ENCODE results near the gene TBC1D21. TPM values are rescaled to one million over a fixed set of nuclear protein-coding genes. Genes with fewer than 3 reads are reported as not detected.

The TBC1D21 gene
- polyA plus RNA-seq, 1 donor from 2014 or later, result not detected

- H3K4me3 ChIP-seq (ENCODE audit: low read length), result no peak overlapping the region
Measured at GRCh38 chr15:73928971-73929627, 55.7 kb downstream of the TBC1D21 start.

DNA sequence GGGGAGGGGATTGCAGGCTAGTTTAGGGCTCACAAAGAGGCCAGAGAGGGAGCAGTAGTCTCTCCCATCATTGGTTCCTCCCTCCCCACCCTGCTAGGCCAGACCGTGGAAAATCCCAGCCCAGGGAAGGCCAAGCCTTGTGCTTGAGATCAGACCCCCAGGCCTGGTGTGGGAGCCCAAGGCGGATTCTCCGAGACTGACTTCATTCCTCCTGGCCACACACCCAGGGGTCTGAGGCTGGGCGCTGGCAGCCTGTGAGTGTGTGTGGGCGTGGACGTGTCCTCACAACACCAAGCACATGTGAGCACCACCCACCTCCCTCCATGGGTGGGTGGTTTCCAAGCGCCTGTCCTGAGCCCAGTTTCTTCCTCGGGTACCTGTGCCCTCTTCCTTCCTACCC is 57.0 kb downstream of the TBC1D21 start:
- Histone ChIP-seq H2AFZ (ENCODE audit: low read depth, low read length) (no peak overlapping the region), H3K4me2 (ENCODE audit: low read length) (no peak overlapping the region), H4K20me1 (ENCODE audit: insufficient read depth) (no peaks in the 10 kb centered on the region), H3K9me3 (ENCODE audit: low read length) (no peaks in the 10 kb centered on the region), H3K9me2 (ENCODE audit: insufficient read depth, low read length) (no peaks in the 10 kb centered on the region), H3K79me2 (replicated peaks; ENCODE audit: insufficient read depth, low read length) (no peaks in the 10 kb centered on the region), H3K4me3 (ENCODE audit: low read length) (no peak overlapping the region), H3K9ac (ENCODE audit: low read length) (no peak overlapping the region), H3K27ac (ENCODE audit: low read length) (no peak overlapping the region), H3K36me3 (ENCODE audit: insufficient read depth, low read length) (no peaks in the 10 kb centered on the region), H3F3A (ENCODE audit: insufficient read depth, low read length, poor library complexity, severe bottlenecking) (no peaks in the 10 kb centered on the region), H3K27me3 (ENCODE audit: insufficient read depth, low read depth, low read length) (peaks cover 29% of the 10 kb centered on the region)
- TF ChIP-seq EP300 (conservative IDR thresholded peaks at IDR 0.05; ENCODE audit: poor library complexity, severe bottlenecking) (no peak), EZH2 (IDR thresholded peaks at IDR 0.05; ENCODE audit: borderline replicate concordance, insufficient read depth, low read length, poor library complexity, severe bottlenecking) (no peak), POLR2AphosphoS5 (IDR thresholded peaks at IDR 0.05) (no peak), MXI1 (conservative IDR thresholded peaks at IDR 0.05; ENCODE audit: poor library complexity, severe bottlenecking) (no peak), RAD21 (conservative IDR thresholded peaks at IDR 0.05) (no peak), SMC3 (conservative IDR thresholded peaks at IDR 0.05; ENCODE audit: poor library complexity) (no peak), TAF1 (IDR thresholded peaks at IDR 0.05; ENCODE audit: low read depth) (no peak)
- TF ChIP-seq, protein P1, sequence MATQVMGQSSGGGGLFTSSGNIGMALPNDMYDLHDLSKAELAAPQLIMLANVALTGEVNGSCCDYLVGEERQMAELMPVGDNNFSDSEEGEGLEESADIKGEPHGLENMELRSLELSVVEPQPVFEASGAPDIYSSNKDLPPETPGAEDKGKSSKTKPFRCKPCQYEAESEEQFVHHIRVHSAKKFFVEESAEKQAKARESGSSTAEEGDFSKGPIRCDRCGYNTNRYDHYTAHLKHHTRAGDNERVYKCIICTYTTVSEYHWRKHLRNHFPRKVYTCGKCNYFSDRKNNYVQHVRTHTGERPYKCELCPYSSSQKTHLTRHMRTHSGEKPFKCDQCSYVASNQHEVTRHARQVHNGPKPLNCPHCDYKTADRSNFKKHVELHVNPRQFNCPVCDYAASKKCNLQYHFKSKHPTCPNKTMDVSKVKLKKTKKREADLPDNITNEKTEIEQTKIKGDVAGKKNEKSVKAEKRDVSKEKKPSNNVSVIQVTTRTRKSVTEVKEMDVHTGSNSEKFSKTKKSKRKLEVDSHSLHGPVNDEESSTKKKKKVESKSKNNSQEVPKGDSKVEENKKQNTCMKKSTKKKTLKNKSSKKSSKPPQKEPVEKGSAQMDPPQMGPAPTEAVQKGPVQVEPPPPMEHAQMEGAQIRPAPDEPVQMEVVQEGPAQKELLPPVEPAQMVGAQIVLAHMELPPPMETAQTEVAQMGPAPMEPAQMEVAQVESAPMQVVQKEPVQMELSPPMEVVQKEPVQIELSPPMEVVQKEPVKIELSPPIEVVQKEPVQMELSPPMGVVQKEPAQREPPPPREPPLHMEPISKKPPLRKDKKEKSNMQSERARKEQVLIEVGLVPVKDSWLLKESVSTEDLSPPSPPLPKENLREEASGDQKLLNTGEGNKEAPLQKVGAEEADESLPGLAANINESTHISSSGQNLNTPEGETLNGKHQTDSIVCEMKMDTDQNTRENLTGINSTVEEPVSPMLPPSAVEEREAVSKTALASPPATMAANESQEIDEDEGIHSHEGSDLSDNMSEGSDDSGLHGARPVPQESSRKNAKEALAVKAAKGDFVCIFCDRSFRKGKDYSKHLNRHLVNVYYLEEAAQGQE (IDR thresholded peaks at IDR 0.05; ENCODE audit: borderline replicate concordance), result no peak
- TF ChIP-seq, protein P2, sequence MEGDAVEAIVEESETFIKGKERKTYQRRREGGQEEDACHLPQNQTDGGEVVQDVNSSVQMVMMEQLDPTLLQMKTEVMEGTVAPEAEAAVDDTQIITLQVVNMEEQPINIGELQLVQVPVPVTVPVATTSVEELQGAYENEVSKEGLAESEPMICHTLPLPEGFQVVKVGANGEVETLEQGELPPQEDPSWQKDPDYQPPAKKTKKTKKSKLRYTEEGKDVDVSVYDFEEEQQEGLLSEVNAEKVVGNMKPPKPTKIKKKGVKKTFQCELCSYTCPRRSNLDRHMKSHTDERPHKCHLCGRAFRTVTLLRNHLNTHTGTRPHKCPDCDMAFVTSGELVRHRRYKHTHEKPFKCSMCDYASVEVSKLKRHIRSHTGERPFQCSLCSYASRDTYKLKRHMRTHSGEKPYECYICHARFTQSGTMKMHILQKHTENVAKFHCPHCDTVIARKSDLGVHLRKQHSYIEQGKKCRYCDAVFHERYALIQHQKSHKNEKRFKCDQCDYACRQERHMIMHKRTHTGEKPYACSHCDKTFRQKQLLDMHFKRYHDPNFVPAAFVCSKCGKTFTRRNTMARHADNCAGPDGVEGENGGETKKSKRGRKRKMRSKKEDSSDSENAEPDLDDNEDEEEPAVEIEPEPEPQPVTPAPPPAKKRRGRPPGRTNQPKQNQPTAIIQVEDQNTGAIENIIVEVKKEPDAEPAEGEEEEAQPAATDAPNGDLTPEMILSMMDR (IDR thresholded peaks at IDR 0.05; ENCODE audit: poor library complexity, severe bottlenecking), result no peak

More at GRCh38 chr15:73928971-73929627, 55.7 kb downstream of the TBC1D21 start:
- no peak overlapping the region for H3K4me2 ChIP-seq (ENCODE audit: low read length)
- no peak overlapping the region for H2AFZ ChIP-seq (ENCODE audit: low read depth, low read length)
- H3K27me3 ChIP-seq (ENCODE audit: insufficient read depth, low read depth, low read length), result peaks cover 29% of the 10 kb centered on the region
- H3K9ac ChIP-seq (ENCODE audit: low read length), result no peak overlapping the region
- no peaks in the 10 kb centered on the region for H3K79me2 ChIP-seq (replicated peaks; ENCODE audit: insufficient read depth, low read length)
- no peak for TF ChIP-seq EP300 (conservative IDR thresholded peaks at IDR 0.05; ENCODE audit: poor library complexity, severe bottlenecking)
- TF ChIP-seq, protein P1 (IDR thresholded peaks at IDR 0.05; ENCODE audit: borderline replicate concordance), result no peak
- TF ChIP-seq EZH2 (IDR thresholded peaks at IDR 0.05; ENCODE audit: borderline replicate concordance, insufficient read depth, low read length, poor library complexity, severe bottlenecking), result no peak
- TF ChIP-seq MXI1 (conservative IDR thresholded peaks at IDR 0.05; ENCODE audit: poor library complexity, severe bottlenecking), result no peak
- TF ChIP-seq RAD21 (conservative IDR thresholded peaks at IDR 0.05), result no peak
- TF ChIP-seq SMC3 (conservative IDR thresholded peaks at IDR 0.05; ENCODE audit: poor library complexity), result no peak
- TF ChIP-seq POLR2AphosphoS5 (IDR thresholded peaks at IDR 0.05), result no peak
- no peak for TF ChIP-seq TAF1 (IDR thresholded peaks at IDR 0.05; ENCODE audit: low read depth)
- TF ChIP-seq, protein P2 (IDR thresholded peaks at IDR 0.05; ENCODE audit: poor library complexity, severe bottlenecking), result no peak
- no peak overlapping the region for H3K27ac ChIP-seq (ENCODE audit: low read length)
- no peaks in the 10 kb centered on the region for H3K9me3 ChIP-seq (ENCODE audit: low read length)
- no peaks in the 10 kb centered on the region for H3K36me3 ChIP-seq (ENCODE audit: insufficient read depth, low read length)
- H4K20me1 ChIP-seq (ENCODE audit: insufficient read depth), result no peaks in the 10 kb centered on the region
- H3F3A ChIP-seq (ENCODE audit: insufficient read depth, low read length, poor library complexity, severe bottlenecking), result no peaks in the 10 kb centered on the region
- no peaks in the 10 kb centered on the region for H3K9me2 ChIP-seq (ENCODE audit: insufficient read depth, low read length)

All from neural cell (in vitro differentiated cells).